HG03103 (cell line): ENCODE data around the gene MYBPH.

Source experiments
- ATAC-seq: cut with Tn5 transposase; IDR thresholded peaks from one replicate; pipeline ENCODE4 v1.9.1; 2021; ENCODE audit warnings: low read depth; ENCODE audit not compliant: unreplicated experiment

The MYBPH gene

DNA sequence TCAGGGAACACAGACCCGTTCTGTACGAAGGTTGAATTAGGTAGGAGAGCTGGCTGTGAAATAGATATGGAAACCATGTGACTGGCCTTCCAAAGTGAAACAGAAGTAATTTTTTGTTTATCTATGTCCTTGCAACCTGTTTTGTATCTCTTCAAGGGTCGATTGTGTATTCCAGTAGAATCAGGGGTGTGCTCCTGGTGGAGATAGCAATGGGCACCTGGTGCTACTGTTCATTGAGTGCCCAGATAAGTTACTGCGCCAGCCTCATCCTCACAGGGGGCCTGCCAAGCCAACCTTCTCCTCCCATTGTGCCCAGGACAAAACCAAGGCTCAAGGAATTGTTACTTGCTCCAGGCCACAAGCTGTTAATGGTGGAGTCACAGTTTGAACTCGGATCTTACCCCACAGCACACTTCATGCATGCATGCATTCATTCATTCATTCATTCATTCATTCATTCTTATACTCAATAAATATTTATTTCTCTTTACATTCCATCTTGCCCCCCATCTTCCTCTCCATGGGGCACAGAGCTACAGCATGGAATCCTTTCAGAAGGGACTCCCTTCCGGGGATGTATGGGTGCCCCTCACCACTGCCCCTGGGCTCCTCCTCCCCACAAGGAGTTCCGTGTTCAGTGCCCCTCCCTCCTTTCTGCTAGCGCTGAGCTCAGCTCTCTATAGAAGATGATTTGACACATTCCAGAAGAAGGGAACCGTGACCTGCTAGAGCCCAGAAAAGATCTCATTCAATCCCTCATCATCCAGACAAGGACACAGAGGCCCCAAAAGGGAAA lies 24.1 kb downstream of the MYBPH start:
- ATAC-seq: no peak

DNA sequence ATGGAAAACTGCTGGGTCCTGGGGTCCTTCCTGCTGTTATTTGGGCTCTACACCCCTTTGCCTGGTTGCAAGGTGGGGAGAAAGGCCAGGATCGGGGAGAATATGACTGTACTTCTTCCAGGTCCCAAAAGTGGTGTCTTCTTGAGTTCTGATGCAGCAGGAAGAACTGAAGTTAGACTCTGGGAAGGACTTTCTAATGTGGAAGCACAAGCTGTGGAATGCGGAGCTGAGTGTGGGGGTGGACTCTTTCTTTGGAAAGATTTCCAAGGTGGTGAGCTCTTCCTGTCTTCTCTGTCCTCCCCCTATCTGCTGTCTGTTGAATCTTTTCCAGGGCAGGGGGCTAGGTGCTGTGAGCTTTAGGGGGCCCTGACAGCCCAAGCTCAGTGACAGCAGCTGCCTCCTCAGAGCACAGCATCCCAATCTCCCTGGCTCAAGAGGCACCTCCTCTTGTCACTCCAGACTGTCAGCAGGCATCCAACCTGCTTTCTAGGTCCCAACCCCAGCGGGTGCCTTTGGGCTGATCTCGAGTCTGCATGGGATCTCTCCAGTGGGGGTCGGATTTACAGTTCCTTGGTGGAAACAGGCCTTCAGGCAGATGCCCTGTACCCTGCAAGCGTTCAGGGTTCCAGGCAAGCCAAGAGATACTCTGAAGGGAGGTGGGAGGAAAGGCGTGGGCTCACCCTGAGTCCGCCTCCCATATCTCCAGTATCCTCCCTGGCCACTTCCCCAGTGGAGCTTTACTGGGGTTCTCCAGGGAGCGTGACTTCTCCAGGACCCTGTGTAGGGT lies 24.9 kb downstream of the MYBPH start:
- no peak for ATAC-seq

GRCh38 chr1:203149188-203149840 lies 26.3 kb downstream of the MYBPH start:
- no peak for ATAC-seq

DNA sequence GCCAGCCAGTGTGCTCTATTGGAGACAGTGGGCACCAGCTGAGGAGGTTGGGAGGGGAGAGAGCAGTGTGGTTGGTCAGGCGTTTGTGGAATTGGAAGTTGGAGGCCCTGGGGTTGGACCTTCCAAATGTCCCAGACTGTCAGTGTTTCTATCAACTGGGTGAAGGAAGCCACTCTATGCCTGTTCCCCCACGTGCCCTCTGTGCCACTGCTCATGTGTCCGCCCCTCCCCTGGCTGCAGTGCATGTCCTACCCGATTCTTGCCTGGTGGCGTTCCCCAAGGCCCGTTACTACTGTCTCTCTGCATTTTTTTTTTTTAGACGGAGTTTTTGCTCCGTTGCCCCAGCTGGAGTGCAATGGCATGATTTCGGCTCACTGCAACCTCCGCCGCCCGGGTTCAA lies 27.0 kb downstream of the MYBPH start:
- ATAC-seq: no peak

DNA sequence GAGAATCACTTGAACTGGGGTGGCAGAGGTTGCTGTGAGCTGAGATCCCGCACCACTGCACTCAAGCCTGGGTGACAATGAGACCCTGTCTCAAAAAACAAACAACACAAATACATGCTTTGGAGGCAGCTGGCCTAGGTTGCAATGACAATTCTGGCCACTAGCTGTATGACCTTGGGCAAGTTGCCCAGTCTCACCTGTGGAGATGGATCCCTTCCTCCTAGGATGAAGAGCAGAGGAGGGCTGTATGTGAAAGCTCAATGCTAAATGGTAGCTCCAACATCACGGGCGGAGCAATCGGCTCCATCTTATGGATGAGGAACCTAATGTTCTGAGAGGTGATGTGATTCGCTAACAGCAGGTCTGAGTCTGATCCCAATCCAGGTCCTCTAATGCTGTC lies 27.5 kb downstream of the MYBPH start:
- ATAC-seq: no peak

DNA sequence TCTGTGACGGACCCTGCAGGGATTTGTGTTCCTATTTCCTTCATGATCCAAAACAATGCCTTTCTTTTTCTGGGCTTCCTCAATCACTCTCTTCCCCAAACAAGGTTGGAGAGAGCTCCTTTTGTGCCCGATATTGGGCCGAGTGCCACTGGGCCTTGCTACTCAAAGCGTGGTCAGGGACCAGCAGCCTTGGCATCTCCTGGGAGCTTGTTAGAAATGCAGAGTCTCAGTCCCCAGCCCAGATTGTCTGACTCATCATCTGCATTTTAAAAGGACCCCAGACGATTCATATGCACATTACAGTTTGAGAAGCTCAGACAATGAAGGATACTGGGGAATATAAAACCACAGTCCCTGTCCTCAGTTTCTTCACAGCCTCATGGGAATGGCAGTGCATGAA lies 28.2 kb downstream of the MYBPH start:
- ATAC-seq: no peak

- ATAC-seq: no peak
Observed at GRCh38 chr1:203146537-203146936, 29.1 kb downstream of the MYBPH start.

DNA sequence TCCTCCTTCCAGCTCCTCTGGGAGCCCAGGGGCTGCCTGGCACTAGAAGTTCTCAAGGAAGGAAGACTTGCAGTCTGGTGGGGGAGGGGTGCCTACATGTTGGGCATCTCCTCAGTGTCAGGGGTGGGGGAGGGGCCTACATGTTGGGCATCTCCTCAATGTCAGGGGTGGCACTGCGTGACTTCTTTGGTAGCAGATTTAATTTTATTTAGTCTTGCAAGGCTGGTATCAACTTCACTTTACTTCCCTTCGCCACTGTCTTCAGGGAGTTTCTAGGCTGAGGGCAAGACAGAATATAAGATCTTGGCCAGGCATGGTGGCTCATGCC lies 29.6 kb downstream of the MYBPH start:
- ATAC-seq: no peak

GRCh38 chr1:203145321-203146041 lies 30.1 kb downstream of the MYBPH start:
- no peak for ATAC-seq

GRCh38 chr1:203144661-203145060 lies 31.0 kb downstream of the MYBPH start:
- ATAC-seq: no peak

GRCh38 chr1:203143641-203144040 lies 32.0 kb downstream of the MYBPH start:
- no peak for ATAC-seq

DNA sequence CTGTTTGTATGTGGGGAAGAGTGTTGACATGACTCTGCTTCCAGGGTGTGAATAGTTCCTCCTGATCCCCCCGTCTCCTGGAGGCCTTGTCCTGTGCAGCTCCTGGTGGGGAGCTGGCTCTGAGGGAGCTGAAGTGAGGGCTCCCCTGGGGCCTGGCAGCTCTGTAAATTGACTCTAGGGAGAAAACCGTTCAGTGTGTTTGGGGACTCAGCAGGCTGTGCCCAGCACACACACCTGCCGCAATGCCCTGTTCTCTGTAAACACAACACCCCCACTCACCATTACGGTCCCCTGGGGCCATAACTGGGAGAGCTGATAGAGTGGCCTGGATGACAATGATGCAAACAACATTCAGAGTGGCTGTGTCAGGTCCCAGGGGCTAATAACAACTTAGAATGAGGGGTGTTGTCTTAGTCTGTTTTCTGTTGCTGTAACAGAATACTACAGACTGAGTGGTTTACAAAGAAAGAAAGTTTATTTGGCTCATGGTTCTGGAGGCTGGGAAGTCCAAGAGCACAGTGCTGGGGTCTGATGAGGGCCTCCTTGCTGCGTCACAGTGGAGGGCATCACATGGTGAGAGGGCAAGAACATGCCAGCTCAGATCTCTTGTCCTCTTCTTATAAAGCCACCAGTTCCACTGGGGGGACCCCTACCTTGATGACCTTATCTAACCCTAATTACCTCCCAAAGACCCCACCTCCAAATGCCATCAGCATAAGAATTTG lies 32.8 kb downstream of the MYBPH start:
- ATAC-seq: no peak

- ATAC-seq: no peak
Observed at GRCh38 chr1:203142124-203142523, 33.5 kb downstream of the MYBPH start.

GRCh38 chr1:203140743-203141520 lies 34.7 kb downstream of the MYBPH start:
- no peak for ATAC-seq

GRCh38 chr1:203139976-203140475 lies 35.6 kb downstream of the MYBPH start:
- ATAC-seq: no peak

- ATAC-seq: no peak
Observed at GRCh38 chr1:203138066-203138465, 37.6 kb downstream of the MYBPH start.

DNA sequence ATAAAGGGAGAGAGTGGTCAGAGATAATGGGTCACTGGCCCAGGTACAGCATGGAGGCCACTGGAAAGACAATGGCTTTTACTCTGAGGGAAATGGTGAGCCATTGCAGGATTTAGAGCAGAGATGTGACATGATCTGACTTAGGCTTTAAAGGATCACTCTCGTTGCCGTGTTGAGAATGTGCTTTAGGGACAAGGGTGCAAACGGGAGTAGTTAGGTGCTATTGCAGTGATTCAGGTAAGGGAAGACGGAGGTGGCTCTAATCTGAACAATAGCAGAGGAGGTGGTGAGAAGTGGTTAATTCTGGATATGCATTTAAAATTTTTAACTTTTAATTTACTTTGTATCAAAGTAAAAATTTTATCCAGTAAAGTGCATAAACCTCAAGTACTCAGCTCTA lies 38.3 kb downstream of the MYBPH start:
- no peak for ATAC-seq

DNA sequence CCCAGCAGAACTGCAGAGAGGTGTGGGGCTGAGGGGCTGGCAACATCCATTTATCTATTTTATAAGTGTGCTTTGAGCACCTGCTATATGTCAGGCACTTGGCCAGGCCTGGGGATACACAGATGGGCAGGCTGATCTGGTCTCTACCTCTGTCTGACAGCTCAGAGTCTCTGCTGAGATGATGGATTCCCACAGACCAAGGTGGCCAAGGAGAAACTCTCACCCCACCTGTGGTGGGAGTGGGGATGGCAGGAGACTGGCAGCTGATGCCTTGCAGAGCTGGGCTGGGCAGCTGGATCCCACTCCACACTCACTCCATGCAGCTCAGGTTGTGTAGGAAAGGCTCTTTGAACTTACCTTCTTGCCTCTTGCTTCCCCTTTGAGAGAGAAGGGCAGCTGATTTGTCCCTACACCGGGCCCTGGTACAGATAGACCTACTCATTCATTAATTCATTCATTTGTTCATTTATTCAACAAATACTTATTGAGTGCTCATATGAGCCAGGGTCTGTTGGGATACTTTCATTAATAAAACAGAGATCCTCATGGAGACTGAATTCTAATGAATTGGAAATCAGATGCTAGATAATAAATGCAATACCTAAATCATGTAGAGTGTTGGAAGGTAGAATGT lies 39.1 kb downstream of the MYBPH start:
- no peak for ATAC-seq
